HG03571 (cell line): ENCODE results near the gene ZNF587B.
A peak's percentile ranks its signal among the peaks of the same experiment; 100 is the strongest.
"Not testable (repeated sequence)": the region's sequence is repeated elsewhere in the genome, so short reads cannot be mapped to it uniquely, and the experiment has no call there.

Source experiments
- ATAC-seq: cut with Tn5 transposase; IDR thresholded peaks from one replicate; pipeline ENCODE4 v1.9.1; 2021; ENCODE audit not compliant: unreplicated experiment

Gene ZNF587B

GRCh38 chr19:57830071-57830602 is at the start of gene ZNF587B:
ZNF587B (plus strand) TSS chr19:57830299; CDS start chr19:57830529, 230 bp downstream.
- no peak for ATAC-seq

- no peak for ATAC-seq
Measured at GRCh38 chr19:57786286-57786685, 43.8 kb upstream of the ZNF587B start.

GRCh38 chr19:57786906-57787305 is 43.2 kb upstream of the ZNF587B start:
- no peak for ATAC-seq

GRCh38 chr19:57788114-57788692 is 41.9 kb upstream of the ZNF587B start:
- no peak for ATAC-seq

GRCh38 chr19:57789288-57789687 is 40.8 kb upstream of the ZNF587B start:
- no peak for ATAC-seq

GRCh38 chr19:57796580-57796979 is 33.5 kb upstream of the ZNF587B start:
- ATAC-seq: not testable (repeated sequence)

- no peak for ATAC-seq
Measured at GRCh38 chr19:57800696-57801095, 29.4 kb upstream of the ZNF587B start.

GRCh38 chr19:57802269-57802668 is 27.8 kb upstream of the ZNF587B start:
- no peak for ATAC-seq

GRCh38 chr19:57803265-57803593 is 26.9 kb upstream of the ZNF587B start:
- ATAC-seq: no peak

GRCh38 chr19:57803594-57804325 is 26.3 kb upstream of the ZNF587B start:
- ATAC-seq: no peak

- ATAC-seq: no peak
Measured at GRCh38 chr19:57807541-57807940, 22.6 kb upstream of the ZNF587B start.

- not testable (repeated sequence) for ATAC-seq
Measured at GRCh38 chr19:57810410-57811295, 19.4 kb upstream of the ZNF587B start.

- no peak for ATAC-seq
Measured at GRCh38 chr19:57812226-57812625, 17.9 kb upstream of the ZNF587B start.

- not testable (repeated sequence) for ATAC-seq
Measured at GRCh38 chr19:57812975-57813820, 16.9 kb upstream of the ZNF587B start.

- ATAC-seq: no peak
Measured at GRCh38 chr19:57813919-57814504, 16.1 kb upstream of the ZNF587B start.

- peak; percentile 71 for ATAC-seq
Measured at GRCh38 chr19:57814505-57815246, 15.4 kb upstream of the ZNF587B start, which contains the start of gene ZNF552. ZNF552 (minus strand) TSS chr19:57814913; CDS start chr19:57814743, 170 bp downstream.

- no peak for ATAC-seq
Measured at GRCh38 chr19:57815247-57816075, 14.6 kb upstream of the ZNF587B start.

GRCh38 chr19:57816652-57817051 is 13.4 kb upstream of the ZNF587B start:
- ATAC-seq: no peak

- ATAC-seq: no peak
Measured at GRCh38 chr19:57817976-57818375, 12.1 kb upstream of the ZNF587B start.
